Measurements from ENCODE around the gene KCMF1. TPM values are rescaled to one million over a fixed set of nuclear protein-coding genes. Genes with fewer than 3 reads are reported as not detected.

Gene KCMF1
- total and polyA plus RNA-seq, 10 of the 15 experiments (the other 5 are each of a cell fraction or from before 2014, with no cell fraction given): 8.4 to 124 (median 43.0) TPM

- TF ChIP-seq ESRRA (IDR thresholded peaks at IDR 0.05; ENCODE audit: low read length) (0 out of 2 replicates have a peak, but pooled peaks have one; percentile 67), SREBF1 (IDR thresholded peaks at IDR 0.05; ENCODE audit: low read length) (no peak), MXI1 (IDR thresholded peaks at IDR 0.05; ENCODE audit: low read depth, low read length) (peak; percentile 73), BMI1 (IDR thresholded peaks at IDR 0.05; ENCODE audit: borderline replicate concordance) (no peak), FOXM1 (IDR thresholded peaks at IDR 0.05; ENCODE audit: low read depth, low read length) (peak; percentile 60), SPI1 (IDR thresholded peaks at IDR 0.05; ENCODE audit: borderline replicate concordance, insufficient read depth, low read depth, low read length) (peak; percentile 67), MYC (IDR thresholded peaks at IDR 0.05; ENCODE audit: insufficient read depth, insufficient read length, insufficient replicate concordance, low read length, severe bottlenecking) (no peak), BACH1 (IDR thresholded peaks at IDR 0.05; ENCODE audit: borderline replicate concordance) (no peak)
Measured at GRCh38 chr2:84969511-84970209, 1.3 kb upstream of the KCMF1 start (continued).

GRCh38 chr2:84970210-84970867 lies 622 bp upstream of the KCMF1 start:
- H3K27me3 ChIP-seq (replicated peaks in 1 of 2; ENCODE audit: control insufficient read depth in 2 of 2, insufficient read depth in 2 of 2, low read length in 1 of 2): no peaks in the 10 kb centered on the region
- H3K79me2 ChIP-seq (ENCODE audit: control insufficient read depth, insufficient read depth, low read length): peaks cover 83% of the 10 kb centered on the region
- ChIA-PET CTCF (interaction anchor here (1.0 to 4.2 kb wide), 6 partner anchors 26 to 64 kb away, joined by 4 to 61 read pairs (median 10); no protein-coding TSS in a partner anchor), RAD21 (ENCODE audit: unreplicated experiment) (interaction anchor here (1.3 to 13.7 kb wide), 6 partner anchors 12 to 89 kb away, joined by 4 to 300 read pairs (median 10); partner anchors contain the start of genes TMSB10 and TRABD2A), SMC1A (ENCODE audit: uncharacterized antibody, unreplicated experiment) (interaction anchor here (1.4 to 21.0 kb wide), 5 partner anchors 9 to 45 kb away, joined by 3 to 378 read pairs (median 5); no protein-coding TSS in a partner anchor), POLR2A (interaction anchor here (1.6 to 16.1 kb wide), 4 partner anchors 8 to 40 kb away, joined by 5 to 265 read pairs (median 8); no protein-coding TSS in a partner anchor)
- H3K36me3 ChIP-seq (ENCODE audit: control insufficient read depth in 2 of 2, insufficient read depth in 2 of 2, low read length in 1 of 2): peaks cover 2 to 10% of the 10 kb centered on the region in 2 experiments; a peak in 2 of 4 replicates
- DNase-seq (ENCODE audit: low read depth, low spot score) (no peak), FAIRE-seq (no peak), ATAC-seq (peak; percentile 62)
- peak overlapping the region; percentile 93 for H3K27ac ChIP-seq (ENCODE audit: control insufficient read depth, insufficient read depth)
- no peak overlapping the region for H2AFZ ChIP-seq (ENCODE audit: control insufficient read depth, low read depth, low read length)
- 1% methylated on average over 39 of the region's 65 CpGs for WGBS (ENCODE audit: insufficient coverage, insufficient replicate concordance, low lambda C conversion rate, missing lambda C conversion rate)
- 0 out of 2 replicates have a peak, but pooled peaks cover 2% of the 10 kb centered on the region for H3K4me1 ChIP-seq (ENCODE audit: control insufficient read depth, insufficient read depth, low read length)
- no TSS peak for BruUV-seq (replicated peaks)
- peak overlapping the region; percentile 85 for H3K4me3 ChIP-seq
- no peaks in the 10 kb centered on the region for H3K9me3 ChIP-seq (replicated peaks; ENCODE audit: control insufficient read depth, insufficient read depth, low read length)
- H3K4me2 ChIP-seq (ENCODE audit: control insufficient read depth, insufficient read depth): peak overlapping the region; percentile 73
- in situ Hi-C loops (cut with MboI): no loop called here
- intact Hi-C loops (cut with micrococcal nuclease; ENCODE audit: unreplicated experiment): loop anchor here (1.0 to 5.0 kb wide), 3 partner anchors 24 to 44 kb away; no protein-coding TSS in a partner anchor
- H4K20me1 ChIP-seq (ENCODE audit: control insufficient read depth, insufficient read depth): no peaks in the 10 kb centered on the region; the same call in 1 of the 2 replicates
- H3K9ac ChIP-seq (ENCODE audit: control insufficient read depth, insufficient read depth, low read length): peak overlapping the region; percentile 100
- TF ChIP-seq ELK1 (IDR thresholded peaks at IDR 0.05; ENCODE audit: low read depth, low read length) (no peak), FOXK2 (IDR thresholded peaks at IDR 0.05) (no peak), SPI1 (IDR thresholded peaks at IDR 0.05; ENCODE audit: borderline replicate concordance, insufficient read depth, low read depth, low read length) (peak; percentile 30; the same call in 1 of the 2 replicates), TBL1XR1 (IDR thresholded peaks at IDR 0.05; ENCODE audit: low read depth, low read length) (no peak), SP1 (IDR thresholded peaks at IDR 0.05; ENCODE audit: low read depth, low read length) (no peak), CBFB (IDR thresholded peaks at IDR 0.05; ENCODE audit: low read depth) (no peak), CREM (IDR thresholded peaks at IDR 0.05; ENCODE audit: low read depth) (0 out of 2 replicates have a peak, but pooled peaks have one; percentile 8), POLR2AphosphoS5 (IDR thresholded peaks at IDR 0.05; ENCODE audit: low read length) (peak; percentile 71), CHD2 (IDR thresholded peaks at IDR 0.05; ENCODE audit: borderline replicate concordance, low read depth, low read length) (no peak), HDAC2 (IDR thresholded peaks at IDR 0.05) (no peak), NR2F1 (conservative IDR thresholded peaks at IDR 0.05) (peak; percentile 57), MLLT1 (IDR thresholded peaks at IDR 0.05) (peak; percentile 77), BHLHE40 (IDR thresholded peaks at IDR 0.05; ENCODE audit: borderline replicate concordance in 1 of 2, low read depth in 2 of 2, low read length in 1 of 2) (peak in 1 of 2 experiments; percentile 57; a peak in 2 of 4 replicates)
